ENCODE measurements around the gene PLXDC2. TPM values are rescaled to one million over a fixed set of nuclear protein-coding genes. Genes with fewer than 3 reads are reported as not detected.

The PLXDC2 gene
- total and polyA plus RNA-seq, 2 donors (not counting 1 experiment from before 2014, with no cell fraction given), result 0.07 TPM

DNA sequence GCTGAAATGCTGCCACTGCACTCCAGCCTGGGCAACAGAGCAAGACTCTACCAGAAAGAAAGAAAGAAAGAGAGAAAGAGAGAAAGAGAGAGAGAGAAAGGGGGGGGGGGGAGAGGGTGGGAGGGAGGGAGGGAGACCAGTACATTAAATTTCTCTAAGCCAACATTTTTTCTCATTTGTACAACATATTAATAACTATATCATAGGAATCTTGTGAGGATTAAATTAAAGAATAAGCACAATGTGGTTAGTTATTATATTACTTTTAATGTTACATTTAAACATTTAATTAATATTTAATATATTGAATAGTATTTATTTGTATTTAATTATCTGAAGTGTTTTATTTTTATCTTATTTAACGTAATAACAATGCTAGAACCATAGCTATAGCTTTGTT is 53.1 kb downstream of the PLXDC2 start:
- Histone ChIP-seq H3K36me3 (replicated peaks in 1 of 2; ENCODE audit: control extremely low read depth in 1 of 2, control insufficient read depth in 1 of 2, extremely low read depth in 1 of 2, insufficient read depth in 2 of 2, low read length in 1 of 2) (no peaks in the 10 kb centered on the region), H3K9ac (ENCODE audit: low read length) (no peak overlapping the region), H3K4me2 (replicated peaks; ENCODE audit: low read depth, low read length, poor library complexity, severe bottlenecking) (no peak overlapping the region), H3K79me2 (ENCODE audit: control insufficient read depth, insufficient read depth, low read length) (no peaks in the 10 kb centered on the region), H3K27me3 (replicated peaks in 1 of 4; ENCODE audit: control extremely low read depth in 1 of 4, control insufficient read depth in 3 of 4, insufficient read depth in 4 of 4, low read length in 3 of 4) (no peaks in the 10 kb centered on the region), H4K20me1 (ENCODE audit: control insufficient read depth, insufficient read depth, low read length, poor library complexity, severe bottlenecking) (no peaks in the 10 kb centered on the region), H3K4me1 (ENCODE audit: control insufficient read depth in 2 of 2, insufficient read depth in 2 of 2, low read length in 2 of 2) (no peaks in the 10 kb centered on the region), H2AFZ (ENCODE audit: insufficient read depth, low read depth, low read length, poor library complexity, severe bottlenecking) (no peak overlapping the region), H3K27ac (ENCODE audit: low read length in 2 of 2) (no peak overlapping the region), H3K4me3 (ENCODE audit: control extremely low read depth in 1 of 5, extremely low read depth in 1 of 5, insufficient read depth in 1 of 5, low read depth in 2 of 5, low read length in 4 of 5) (no peak overlapping the region), H3K9me3 (ENCODE audit: control extremely low read depth in 1 of 3, control insufficient read depth in 2 of 3, insufficient read depth in 1 of 3, low read length in 2 of 3) (no peaks in the 10 kb centered on the region)
- TF ChIP-seq EZH2 (IDR thresholded peaks at IDR 0.05; ENCODE audit: borderline replicate concordance, insufficient read depth, low read depth, low read length, poor library complexity, severe bottlenecking), result no peak
- TF ChIP-seq, protein P1, sequence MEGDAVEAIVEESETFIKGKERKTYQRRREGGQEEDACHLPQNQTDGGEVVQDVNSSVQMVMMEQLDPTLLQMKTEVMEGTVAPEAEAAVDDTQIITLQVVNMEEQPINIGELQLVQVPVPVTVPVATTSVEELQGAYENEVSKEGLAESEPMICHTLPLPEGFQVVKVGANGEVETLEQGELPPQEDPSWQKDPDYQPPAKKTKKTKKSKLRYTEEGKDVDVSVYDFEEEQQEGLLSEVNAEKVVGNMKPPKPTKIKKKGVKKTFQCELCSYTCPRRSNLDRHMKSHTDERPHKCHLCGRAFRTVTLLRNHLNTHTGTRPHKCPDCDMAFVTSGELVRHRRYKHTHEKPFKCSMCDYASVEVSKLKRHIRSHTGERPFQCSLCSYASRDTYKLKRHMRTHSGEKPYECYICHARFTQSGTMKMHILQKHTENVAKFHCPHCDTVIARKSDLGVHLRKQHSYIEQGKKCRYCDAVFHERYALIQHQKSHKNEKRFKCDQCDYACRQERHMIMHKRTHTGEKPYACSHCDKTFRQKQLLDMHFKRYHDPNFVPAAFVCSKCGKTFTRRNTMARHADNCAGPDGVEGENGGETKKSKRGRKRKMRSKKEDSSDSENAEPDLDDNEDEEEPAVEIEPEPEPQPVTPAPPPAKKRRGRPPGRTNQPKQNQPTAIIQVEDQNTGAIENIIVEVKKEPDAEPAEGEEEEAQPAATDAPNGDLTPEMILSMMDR (IDR thresholded peaks at IDR 0.05), result no peak
- intact Hi-C loops (cut with micrococcal nuclease), result no loop called here
- H3K4me3 Mint-ChIP-seq, result no peak overlapping the region
- WGBS (ENCODE audit: insufficient coverage), result no CpG with 5 or more reads among the region's 1 CpG
- peaks cover 8% of the 10 kb centered on the region for H3K9me3 Mint-ChIP-seq (ENCODE audit: insufficient read depth)
- ATAC-seq (ENCODE audit: low read depth), result no peak
- ChIA-PET CTCF (no interaction called here), POLR2A (no interaction called here)
- no peak for DNase-seq
- no peaks in the 10 kb centered on the region for H3K4me1 Mint-ChIP-seq
- no peaks in the 10 kb centered on the region for H3K27me3 Mint-ChIP-seq
- no peak overlapping the region for H3K27ac Mint-ChIP-seq

DNA sequence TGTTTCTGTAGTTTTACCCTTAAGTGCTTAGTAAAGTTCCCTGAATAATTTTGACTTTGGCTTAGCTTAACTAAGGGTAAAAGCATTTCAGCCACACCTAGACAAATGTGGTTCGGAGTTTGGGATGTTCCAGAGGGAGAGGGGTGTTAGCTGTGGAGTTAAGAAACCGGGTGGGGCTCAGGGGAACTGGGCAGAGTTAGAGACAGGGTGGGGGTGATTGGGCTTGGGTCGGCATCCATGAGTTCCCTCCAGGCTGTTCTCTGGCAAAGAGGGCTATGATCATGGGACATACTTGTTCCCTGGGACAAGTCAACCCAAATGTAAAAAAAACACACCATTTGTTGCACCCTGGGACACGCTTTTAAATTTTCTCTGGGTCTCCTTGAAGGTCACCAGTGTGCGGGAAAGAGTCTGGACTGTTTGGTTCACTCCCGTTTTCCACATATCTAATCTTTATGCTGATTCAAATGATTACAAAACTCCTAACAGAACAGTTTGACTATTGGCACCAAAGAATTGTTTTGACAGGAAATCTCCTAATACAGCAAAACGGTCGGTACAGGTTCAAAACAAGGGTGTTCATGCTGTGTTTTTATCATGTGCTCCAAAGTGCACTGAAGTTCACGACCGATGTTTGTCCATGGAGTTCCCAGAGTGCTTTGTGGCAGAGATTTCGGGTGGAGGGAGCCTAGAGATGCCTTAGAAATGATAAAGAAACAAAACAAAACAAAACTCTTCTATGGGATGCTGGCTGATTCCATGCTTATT is 56.5 kb downstream of the PLXDC2 start:
- Histone ChIP-seq H3K9ac (ENCODE audit: low read length) (no peak overlapping the region), H3K36me3 (replicated peaks in 1 of 2; ENCODE audit: control extremely low read depth in 1 of 2, control insufficient read depth in 1 of 2, extremely low read depth in 1 of 2, insufficient read depth in 2 of 2, low read length in 1 of 2) (no peaks in the 10 kb centered on the region), H3K9me3 (ENCODE audit: control extremely low read depth in 1 of 3, control insufficient read depth in 2 of 3, insufficient read depth in 1 of 3, low read length in 2 of 3) (peaks cover 0 to 3% (median 0%) of the 10 kb centered on the region in 3 donors), H3K4me2 (replicated peaks; ENCODE audit: low read depth, low read length, poor library complexity, severe bottlenecking) (no peak overlapping the region), H3K27me3 (replicated peaks in 1 of 4; ENCODE audit: control extremely low read depth in 1 of 4, control insufficient read depth in 3 of 4, insufficient read depth in 4 of 4, low read length in 3 of 4) (no peaks in the 10 kb centered on the region), H4K20me1 (ENCODE audit: control insufficient read depth, insufficient read depth, low read length, poor library complexity, severe bottlenecking) (no peaks in the 10 kb centered on the region), H2AFZ (ENCODE audit: insufficient read depth, low read depth, low read length, poor library complexity, severe bottlenecking) (no peak overlapping the region), H3K4me1 (ENCODE audit: control insufficient read depth in 2 of 2, insufficient read depth in 2 of 2, low read length in 2 of 2) (no peaks in the 10 kb centered on the region), H3K4me3 (ENCODE audit: control extremely low read depth in 1 of 5, extremely low read depth in 1 of 5, insufficient read depth in 1 of 5, low read depth in 2 of 5, low read length in 4 of 5) (no peak overlapping the region), H3K79me2 (ENCODE audit: control insufficient read depth, insufficient read depth, low read length) (no peaks in the 10 kb centered on the region), H3K27ac (ENCODE audit: low read length in 2 of 2) (no peak overlapping the region)
- Mint-ChIP-seq H3K4me3 (no peak overlapping the region), H3K27me3 (no peaks in the 10 kb centered on the region), H3K9me3 (ENCODE audit: insufficient read depth) (peaks cover 8% of the 10 kb centered on the region), H3K4me1 (no peaks in the 10 kb centered on the region), H3K27ac (no peak overlapping the region)
- intact Hi-C loops (cut with micrococcal nuclease), result no loop called here
- ChIA-PET POLR2A (no interaction called here), CTCF (no interaction called here)
- no peak for DNase-seq
- 80% methylated on average over 10 of the region's 11 CpGs for WGBS (ENCODE audit: insufficient coverage)
- ATAC-seq (ENCODE audit: low read depth), result no peak
- TF ChIP-seq EZH2 (IDR thresholded peaks at IDR 0.05; ENCODE audit: borderline replicate concordance, insufficient read depth, low read depth, low read length, poor library complexity, severe bottlenecking), result no peak
- TF ChIP-seq, protein P1 (IDR thresholded peaks at IDR 0.05), result no peak

Measured in B cell (primary cell).